Measurements from ENCODE around the gene PFKFB3. TPM values are rescaled to one million over a fixed set of nuclear protein-coding genes. Genes with fewer than 3 reads are reported as not detected.

The PFKFB3 gene
- total and polyA plus RNA-seq, 2 experiments from 2014 or later: 47.6 TPM

- Histone ChIP-seq H3K36me3 (no peaks in the 10 kb centered on the region), H3K27me3 (no peaks in the 10 kb centered on the region), H3K9me3 (ENCODE audit: low read depth) (no peaks in the 10 kb centered on the region), H3K4me1 (ENCODE audit: low read depth) (peaks cover 19% of the 10 kb centered on the region), H3K4me3 (no peak overlapping the region), H3K27ac (no peak overlapping the region)
- DNase-seq (ENCODE audit: low read depth in 1 of 2, low spot score in 1 of 2): no peak
- no peak for TF ChIP-seq CTCF (IDR thresholded peaks at IDR 0.05; ENCODE audit: low read depth, low read length)
These were observed 95.7 kb downstream of the PFKFB3 start for GRCh38 chr10:6298428-6298827.

GRCh38 chr10:6299234-6299633, 96.5 kb downstream of the PFKFB3 start:
- Histone ChIP-seq H3K27me3 (no peaks in the 10 kb centered on the region), H3K4me3 (no peak overlapping the region), H3K9me3 (ENCODE audit: low read depth) (no peaks in the 10 kb centered on the region), H3K27ac (no peak overlapping the region), H3K36me3 (no peaks in the 10 kb centered on the region), H3K4me1 (ENCODE audit: low read depth) (peaks cover 23% of the 10 kb centered on the region)
- no peak for TF ChIP-seq CTCF (IDR thresholded peaks at IDR 0.05; ENCODE audit: low read depth, low read length)
- DNase-seq (ENCODE audit: low read depth in 1 of 2, low spot score in 1 of 2): no peak

GRCh38 chr10:6299743-6300105, 97.0 kb downstream of the PFKFB3 start:
- H3K9me3 ChIP-seq (ENCODE audit: low read depth): no peaks in the 10 kb centered on the region
- H3K4me1 ChIP-seq (ENCODE audit: low read depth): peaks cover 27% of the 10 kb centered on the region
- DNase-seq (ENCODE audit: low read depth in 1 of 2, low spot score in 1 of 2): no peak
- H3K36me3 ChIP-seq: no peaks in the 10 kb centered on the region
- no peak for TF ChIP-seq CTCF (IDR thresholded peaks at IDR 0.05; ENCODE audit: low read depth, low read length)
- H3K27ac ChIP-seq: no peak overlapping the region
- no peak overlapping the region for H3K4me3 ChIP-seq
- no peaks in the 10 kb centered on the region for H3K27me3 ChIP-seq

- Histone ChIP-seq H3K36me3 (no peaks in the 10 kb centered on the region), H3K9me3 (ENCODE audit: low read depth) (no peaks in the 10 kb centered on the region), H3K4me1 (ENCODE audit: low read depth) (peaks cover 28% of the 10 kb centered on the region), H3K27ac (peak overlapping the region; percentile 23), H3K4me3 (no peak overlapping the region), H3K27me3 (no peaks in the 10 kb centered on the region)
- no peak for TF ChIP-seq CTCF (IDR thresholded peaks at IDR 0.05; ENCODE audit: low read depth, low read length)
- DNase-seq (ENCODE audit: low read depth in 1 of 2, low spot score in 1 of 2): peak in 1 of 2 donors; percentile 26
These were observed 97.5 kb downstream of the PFKFB3 start for GRCh38 chr10:6300106-6300783.

GRCh38 chr10:6300784-6301460, 98.2 kb downstream of the PFKFB3 start:
- no peak for TF ChIP-seq CTCF (IDR thresholded peaks at IDR 0.05; ENCODE audit: low read depth, low read length)
- Histone ChIP-seq H3K4me1 (ENCODE audit: low read depth) (peaks cover 29% of the 10 kb centered on the region), H3K9me3 (ENCODE audit: low read depth) (no peaks in the 10 kb centered on the region), H3K4me3 (no peak overlapping the region), H3K27me3 (no peaks in the 10 kb centered on the region), H3K27ac (peak overlapping the region; percentile 23), H3K36me3 (no peaks in the 10 kb centered on the region)
- no peak for DNase-seq (ENCODE audit: low read depth in 1 of 2, low spot score in 1 of 2)
